OCI-LY1 (cell line): ENCODE results near the gene BACE2.

Experiments used
- EZH2 ChIP-seq: fragments of 200-600 bp; sonication (generic), shearing (Covaris generic); IDR thresholded peaks from 2 replicates; pipeline ENCODE4 v1.8.0; 2017; ENCODE audit warnings: borderline replicate concordance, mixed run types, mild to moderate bottlenecking, antibody characterized with exemption, low read length, moderate library complexity, mixed read lengths
- TF ChIP-seq, protein P1 (sequence below): fragments of 200-600 bp; sonication (generic), shearing (Covaris generic); IDR thresholded peaks from 2 replicates; pipeline ENCODE4 v1.5.1; 2017; ENCODE audit warnings: mild to moderate bottlenecking, antibody characterized with exemption, low read length, moderate library complexity, mixed read lengths

DNA sequence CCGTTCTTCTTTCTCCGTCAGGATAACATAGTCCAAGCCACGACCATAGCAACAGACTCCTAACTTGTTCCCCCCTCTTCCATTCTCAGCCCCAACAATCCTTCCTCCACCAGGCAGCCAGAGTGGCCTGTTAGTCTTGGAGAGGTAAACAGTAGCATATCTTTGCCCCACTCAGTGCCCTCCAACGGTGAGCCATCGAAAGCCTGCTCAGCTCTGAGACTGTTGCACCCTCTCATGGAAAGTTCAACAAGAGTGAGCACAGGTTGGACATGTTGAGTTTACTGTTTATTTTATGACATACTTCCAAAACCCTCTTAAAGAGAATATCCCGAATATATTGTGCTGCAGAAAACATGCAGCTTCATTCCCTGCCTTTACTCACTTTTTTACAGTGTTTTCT is 30.1 kb upstream of the BACE2 start:
- TF ChIP-seq, protein P1, sequence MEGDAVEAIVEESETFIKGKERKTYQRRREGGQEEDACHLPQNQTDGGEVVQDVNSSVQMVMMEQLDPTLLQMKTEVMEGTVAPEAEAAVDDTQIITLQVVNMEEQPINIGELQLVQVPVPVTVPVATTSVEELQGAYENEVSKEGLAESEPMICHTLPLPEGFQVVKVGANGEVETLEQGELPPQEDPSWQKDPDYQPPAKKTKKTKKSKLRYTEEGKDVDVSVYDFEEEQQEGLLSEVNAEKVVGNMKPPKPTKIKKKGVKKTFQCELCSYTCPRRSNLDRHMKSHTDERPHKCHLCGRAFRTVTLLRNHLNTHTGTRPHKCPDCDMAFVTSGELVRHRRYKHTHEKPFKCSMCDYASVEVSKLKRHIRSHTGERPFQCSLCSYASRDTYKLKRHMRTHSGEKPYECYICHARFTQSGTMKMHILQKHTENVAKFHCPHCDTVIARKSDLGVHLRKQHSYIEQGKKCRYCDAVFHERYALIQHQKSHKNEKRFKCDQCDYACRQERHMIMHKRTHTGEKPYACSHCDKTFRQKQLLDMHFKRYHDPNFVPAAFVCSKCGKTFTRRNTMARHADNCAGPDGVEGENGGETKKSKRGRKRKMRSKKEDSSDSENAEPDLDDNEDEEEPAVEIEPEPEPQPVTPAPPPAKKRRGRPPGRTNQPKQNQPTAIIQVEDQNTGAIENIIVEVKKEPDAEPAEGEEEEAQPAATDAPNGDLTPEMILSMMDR, result no peak
- TF ChIP-seq EZH2, result no peak
